Activated CD8-positive, alpha-beta memory T cell treated with anti-CD3 and anti-CD28 coated beads, Interleukin-2, amount 50 U/mL, for 24 hours (primary cell): ENCODE measurements around the gene FAF1.
"Not testable (repeated sequence)": the region's sequence is repeated elsewhere in the genome, so short reads cannot be mapped to it uniquely, and the experiment has no call there.

Experiments
- DNase-seq: peaks from one replicate; pipeline ENCODE4 v3.0.0-alpha.2; 2020; ENCODE audit errors: extremely low read depth

The FAF1 gene

GRCh38 chr1:50959913-50960844, at the start of gene FAF1:
Gene FAF1, minus strand, starts transcription at chr1:50960267. Its CDS starts 456 bp downstream, at chr1:50959811.
- peak; percentile 88 for DNase-seq

- no peak for DNase-seq
Measured at GRCh38 chr1:51009381-51009780, 49.3 kb upstream of the FAF1 start.

GRCh38 chr1:51005549-51005948, 45.5 kb upstream of the FAF1 start:
- DNase-seq: not testable (repeated sequence)

GRCh38 chr1:51002516-51002915, 42.4 kb upstream of the FAF1 start:
- DNase-seq: no peak

- no peak for DNase-seq
Measured at GRCh38 chr1:51000651-51001050, 40.6 kb upstream of the FAF1 start.

- DNase-seq: no peak
Measured at GRCh38 chr1:51000160-51000559, 40.1 kb upstream of the FAF1 start.

- not testable (repeated sequence) for DNase-seq
Measured at GRCh38 chr1:50999375-50999774, 39.3 kb upstream of the FAF1 start.

GRCh38 chr1:50996083-50996482, 36.0 kb upstream of the FAF1 start:
- no peak for DNase-seq

- DNase-seq: no peak
Measured at GRCh38 chr1:50995651-50996050, 35.6 kb upstream of the FAF1 start.

GRCh38 chr1:50994997-50995396, 34.9 kb upstream of the FAF1 start:
- DNase-seq: no peak

- DNase-seq: no peak
Measured at GRCh38 chr1:50993645-50994044, 33.6 kb upstream of the FAF1 start.

GRCh38 chr1:50992532-50993318, 32.7 kb upstream of the FAF1 start:
- DNase-seq: no peak

- no peak for DNase-seq
Measured at GRCh38 chr1:50989694-50990093, 29.6 kb upstream of the FAF1 start.

GRCh38 chr1:50986653-50987052, 26.6 kb upstream of the FAF1 start:
- DNase-seq: no peak

- DNase-seq: no peak
Measured at GRCh38 chr1:50985094-50985493, 25.0 kb upstream of the FAF1 start.

GRCh38 chr1:50983219-50983802, 23.2 kb upstream of the FAF1 start:
- DNase-seq: no peak

GRCh38 chr1:50982611-50983010, 22.5 kb upstream of the FAF1 start:
- no peak for DNase-seq

GRCh38 chr1:50981741-50982140, 21.7 kb upstream of the FAF1 start:
- DNase-seq: no peak

- DNase-seq: no peak
Measured at GRCh38 chr1:50980505-50980904, 20.4 kb upstream of the FAF1 start.

GRCh38 chr1:50979937-50980336, 19.9 kb upstream of the FAF1 start:
- DNase-seq: no peak

GRCh38 chr1:50978852-50979781, 19.1 kb upstream of the FAF1 start:
- DNase-seq: no peak
